GM18499 (cell line): ENCODE data around the gene CAPN9.

Experiments
- ATAC-seq: cut with Tn5 transposase; IDR thresholded peaks from one replicate; pipeline ENCODE4 v1.9.1; 2021; ENCODE audit warnings: moderate number of reproducible peaks; ENCODE audit not compliant: insufficient read depth, unreplicated experiment

Gene CAPN9

GRCh38 chr1:230792691-230793462, 45.7 kb downstream of the CAPN9 start:
- no peak for ATAC-seq

- no peak for ATAC-seq
Observed at GRCh38 chr1:230793463-230793745, 46.2 kb downstream of the CAPN9 start.

GRCh38 chr1:230794431-230794830, 47.2 kb downstream of the CAPN9 start:
- ATAC-seq = no peak

GRCh38 chr1:230794871-230795605, 47.9 kb downstream of the CAPN9 start:
- no peak for ATAC-seq

- no peak for ATAC-seq
Observed at GRCh38 chr1:230796626-230797025, 49.4 kb downstream of the CAPN9 start.

GRCh38 chr1:230797376-230797920, 50.3 kb downstream of the CAPN9 start:
- ATAC-seq = no peak

GRCh38 chr1:230797942-230798365, 50.8 kb downstream of the CAPN9 start:
- ATAC-seq = no peak

- no peak for ATAC-seq
Observed at GRCh38 chr1:230798491-230798890, 51.3 kb downstream of the CAPN9 start.

GRCh38 chr1:230800891-230801840, 54.0 kb downstream of the CAPN9 start:
- ATAC-seq = no peak

- no peak for ATAC-seq
Observed at GRCh38 chr1:230804396-230804795, 57.2 kb downstream of the CAPN9 start.

- ATAC-seq = no peak
Observed at GRCh38 chr1:230806552-230806951, 59.4 kb downstream of the CAPN9 start.

- ATAC-seq = no peak
Observed at GRCh38 chr1:230807029-230807428, 59.8 kb downstream of the CAPN9 start.

GRCh38 chr1:230807561-230808280, 60.5 kb downstream of the CAPN9 start:
- no peak for ATAC-seq

- ATAC-seq = no peak
Observed at GRCh38 chr1:230808281-230808872, 61.2 kb downstream of the CAPN9 start.

GRCh38 chr1:230809256-230809990, 62.2 kb downstream of the CAPN9 start:
- ATAC-seq = no peak

- no peak for ATAC-seq
Observed at GRCh38 chr1:230812568-230812967, 65.4 kb downstream of the CAPN9 start.

- ATAC-seq = no peak
Observed at GRCh38 chr1:230814949-230815692, 67.9 kb downstream of the CAPN9 start.

GRCh38 chr1:230816018-230816417, 68.8 kb downstream of the CAPN9 start:
- ATAC-seq = no peak
